Prostate gland (tissue), 2 donors: ENCODE results near the gene MYBPC2. TPM values are rescaled to one million over a fixed set of nuclear protein-coding genes. Genes with fewer than 3 reads are reported as not detected.

Source experiments
- DNase-seq: peaks from one replicate; pipeline ENCODE4 v3.0.0-alpha.2; 2019; ENCODE audit warnings: low spot score
- H3K27ac ChIP-seq, 2 donors: fragments of 200-600 bp; sonication (generic); 2 replicates each; pipeline ENCODE4 v1.5.1; 2017 to 2019
- H3K27me3 ChIP-seq: fragments of 200-600 bp; sonication (generic); replicated peaks from 2 replicates; pipeline ENCODE4 v1.5.1; 2019; ENCODE audit not compliant: insufficient read depth
- H3K36me3 ChIP-seq, 2 donors: fragments of 200-600 bp; sonication (generic); 1 replicate in 1 of 2; 2 replicates in 1 of 2; pipeline versions ENCODE4 v1.5.1 to v1.8.1; 2017 to 2019
- H3K4me1 ChIP-seq: fragments of 200-600 bp; sonication (generic); replicated peaks from 2 replicates; pipeline ENCODE4 v1.5.1; 2019
- H3K4me3 ChIP-seq, 2 donors: fragments of 200-600 bp; sonication (generic); 2 replicates each; pipeline ENCODE4 v1.5.1; 2017 to 2019
- H3K9me3 ChIP-seq: fragments of 200-600 bp; sonication (generic); 2 replicates; pipeline ENCODE4 v1.5.1; 2017
- CTCF ChIP-seq, 4 experiments: fragments of 200-600 bp in 2 of 4; fragments of 450-650 bp in 2 of 4; sonication (generic) in 2 of 4; IDR thresholded peaks; 1 replicate in 3 of 4; 2 replicates in 1 of 4; pipeline ENCODE4 v1.5.1; 2016 to 2019; ENCODE audit warnings: antibody characterized with exemption in 4 of 4, mild to moderate bottlenecking in 2 of 4, moderate library complexity in 2 of 4
- POLR2A ChIP-seq: fragments of 450-650 bp; IDR thresholded peaks from one replicate; pipeline ENCODE4 v1.6.1; 2016; ENCODE audit warnings: antibody characterized with exemption, mild to moderate bottlenecking
- POLR2AphosphoS5 ChIP-seq: sonication (generic); formaldehyde crosslinking; IDR thresholded peaks from one replicate; pipeline ENCODE4 v1.6.1; 2017; ENCODE audit warnings: antibody characterized with exemption
- WGBS: methylation state at CpG from one replicate; pipeline ENCODE4 v1.1.5; 2018; 5-methylcytosine and 5-hydroxymethylcytosine counted together
- intact Hi-C: fragments of 100-400 bp; cut with DNase I; formaldehyde crosslinking; loops from one replicate; pipeline ENCODE4 v1.14.2; 2022
- total RNA-seq, 2 donors: library from RNA; depleted of rRNA; stranded (reverse); fragments of >200 nt; gene quantifications; one replicate each; pipeline ENCODE4 v1.1.0, GENCODE V29; 2016

The MYBPC2 gene
- total RNA-seq, 2 donors from 2014 or later, result 0.09 to 0.34 TPM

DNA sequence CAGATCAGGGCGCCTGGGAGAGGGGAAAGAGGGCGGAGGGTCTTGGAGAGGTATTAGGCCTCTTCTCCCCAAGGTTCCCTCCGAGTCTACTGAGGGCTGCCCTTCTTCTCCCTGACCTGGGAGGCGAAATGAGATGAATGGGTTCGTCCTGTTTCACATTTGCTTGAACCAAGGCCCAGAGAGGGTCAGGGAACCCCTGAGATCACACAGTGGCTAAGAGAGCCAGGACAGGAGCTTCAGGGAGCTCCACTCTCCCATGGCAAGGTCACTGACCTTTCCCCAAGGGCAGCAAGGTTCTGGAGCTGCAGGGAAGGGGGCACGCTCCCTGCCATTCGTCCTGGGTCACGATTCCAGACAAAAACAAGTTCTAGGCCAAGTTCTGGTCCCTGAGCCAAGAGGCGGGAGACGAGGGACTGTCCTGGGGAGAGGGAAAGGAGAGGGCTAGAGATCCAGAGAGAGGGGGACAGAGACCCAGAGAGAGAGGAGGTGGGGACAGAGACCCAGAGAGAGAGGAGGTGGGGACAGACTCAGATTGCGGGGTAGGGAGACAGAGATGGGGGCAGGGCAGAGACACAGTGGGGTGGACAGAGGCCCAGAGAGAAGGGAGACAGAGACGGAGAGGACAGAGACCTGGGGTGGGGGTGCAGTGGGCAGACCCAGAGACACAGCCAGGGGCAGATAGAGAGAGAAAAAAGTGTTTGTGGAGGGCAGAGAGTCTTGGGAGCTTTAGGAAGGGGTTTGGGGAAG is 80.5 kb downstream of the MYBPC2 start:
- Histone ChIP-seq H3K4me3 (no peak overlapping the region), H3K27ac (no peak overlapping the region), H3K27me3 (no peaks in the 10 kb centered on the region), H3K9me3 (no peaks in the 10 kb centered on the region), H3K36me3 (no peaks in the 10 kb centered on the region), H3K4me1 (peaks cover 4% of the 10 kb centered on the region)
- WGBS, result 65% methylated on average over 12 of the region's 12 CpGs
- no peak for DNase-seq
- TF ChIP-seq CTCF (IDR thresholded peaks at IDR 0.05) (no peak), POLR2A (no peak), POLR2AphosphoS5 (no peak)
- intact Hi-C loops, result no loop called here

- H3K4me3 ChIP-seq, result no peak within 1 kb of the TSS
- peaks cover 4% of the 10 kb centered on the region for H3K4me1 ChIP-seq
- no peaks in the 10 kb centered on the region for H3K36me3 ChIP-seq
- 43% methylated on average over 21 of the region's 22 CpGs for WGBS
- no peak for DNase-seq
- TF ChIP-seq POLR2A (no peak), POLR2AphosphoS5 (no peak), CTCF (IDR thresholded peaks at IDR 0.05) (no peak)
- H3K9me3 ChIP-seq, result no peaks in the 10 kb centered on the region
- intact Hi-C loops, result no loop called here
- no peak within 1 kb of the TSS for H3K27ac ChIP-seq
- H3K27me3 ChIP-seq, result no peaks in the 10 kb centered on the region
These were observed 81.2 kb downstream of the MYBPC2 start, which contains the start of gene ASPDH for GRCh38 chr19:50513746-50514345. Gene ASPDH (minus strand): TSS chr19:50513913. CDS start chr19:50513823, 90 bp downstream.

DNA sequence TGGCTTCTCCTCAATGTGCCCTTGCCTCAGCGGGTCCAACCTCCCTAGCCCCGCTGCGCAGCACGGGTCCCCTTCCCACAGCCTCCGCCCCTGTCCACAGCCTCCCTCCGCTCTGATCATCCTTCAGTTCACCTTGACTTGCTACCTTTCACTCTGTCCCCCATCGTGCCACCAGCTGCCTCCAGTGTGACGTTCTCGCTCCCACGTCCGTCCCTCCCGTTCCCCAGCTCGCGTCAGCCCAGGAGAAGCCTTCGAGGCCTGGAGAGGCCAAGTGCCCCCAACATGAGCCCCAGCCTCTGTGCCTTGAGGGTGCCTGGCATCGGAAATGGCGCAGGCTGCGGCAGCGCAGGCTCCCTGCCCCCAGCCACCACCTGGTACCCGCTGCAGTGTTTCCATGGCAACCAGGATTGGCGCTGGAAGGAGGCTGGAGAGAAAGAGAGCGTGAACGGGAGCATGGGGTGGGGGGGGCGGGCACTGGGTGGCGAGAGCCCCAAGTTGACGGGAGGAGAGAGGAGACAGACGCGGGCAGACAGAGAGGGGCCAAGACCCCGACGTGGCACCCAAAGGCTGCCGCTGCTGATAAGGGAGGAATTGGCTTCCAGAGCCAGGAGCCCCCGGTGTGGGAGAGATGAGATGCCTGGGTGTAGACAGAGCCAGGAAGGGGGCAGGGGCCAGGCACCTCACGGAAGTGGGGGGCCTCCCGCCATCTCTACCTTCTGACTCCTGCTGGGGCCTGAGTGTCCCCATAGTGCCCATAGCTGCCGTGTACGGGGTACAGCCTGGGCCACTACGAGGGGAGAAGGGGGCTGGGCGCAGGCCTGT is 81.9 kb downstream of the MYBPC2 start:
- no peak overlapping the region for H3K27ac ChIP-seq
- H3K9me3 ChIP-seq, result no peaks in the 10 kb centered on the region
- H3K27me3 ChIP-seq, result no peaks in the 10 kb centered on the region
- H3K4me3 ChIP-seq, result no peak overlapping the region
- intact Hi-C loops, result no loop called here
- DNase-seq, result no peak
- TF ChIP-seq CTCF (IDR thresholded peaks at IDR 0.05), result no peak
- no peak for TF ChIP-seq POLR2AphosphoS5
- TF ChIP-seq POLR2A, result no peak
- WGBS, result 35% methylated on average over 38 of the region's 38 CpGs
- no peaks in the 10 kb centered on the region for H3K36me3 ChIP-seq
- H3K4me1 ChIP-seq, result peaks cover 4% of the 10 kb centered on the region

GRCh38 chr19:50515168-50515561 is 82.5 kb downstream of the MYBPC2 start:
- no peak for DNase-seq
- Histone ChIP-seq H3K4me1 (peaks cover 3% of the 10 kb centered on the region), H3K27me3 (no peaks in the 10 kb centered on the region), H3K4me3 (no peak overlapping the region), H3K9me3 (no peaks in the 10 kb centered on the region), H3K27ac (no peak overlapping the region), H3K36me3 (no peaks in the 10 kb centered on the region)
- intact Hi-C loops, result no loop called here
- TF ChIP-seq POLR2A (no peak), POLR2AphosphoS5 (no peak), CTCF (IDR thresholded peaks at IDR 0.05) (no peak)
- 95% methylated on average over 4 of the region's 11 CpGs for WGBS

Other genes with a start within 250 kb of the MYBPC2 start
- 10 to 100 TPM; 27.0 to 31.5 TPM for gene MYH14, start 229.3 kb upstream of the MYBPC2 start, total RNA-seq
- gene KCNC3, start 103.5 kb upstream of the MYBPC2 start, total RNA-seq, result 10 to 100 TPM in 1 of 2 donors, 1 to 10 TPM in 1; 3.6 to 10.6 TPM
- gene NAPSA, start 67.3 kb upstream of the MYBPC2 start, total RNA-seq, result 1 to 10 TPM in 1 of 2 donors, under 1 TPM in 1; 0.85 to 5.0 TPM
- gene NR1H2, start 56.4 kb upstream of the MYBPC2 start, total RNA-seq, result 100 to 1,000 TPM; 110 to 129 TPM
- 10 to 100 TPM; 15.6 to 35.7 TPM for gene POLD1, start 48.5 kb upstream of the MYBPC2 start, total RNA-seq
- not detected for gene SPIB, start 14.0 kb upstream of the MYBPC2 start, total RNA-seq
- 100 to 1,000 TPM; 135 to 286 TPM for gene EMC10, start 43.6 kb downstream of the MYBPC2 start, total RNA-seq
- gene GARIN5A, start 44.0 kb downstream of the MYBPC2 start, total RNA-seq, result 10 to 100 TPM in 1 of 2 donors, 1 to 10 TPM in 1; 5.9 to 16.8 TPM
- gene JOSD2, start 78.3 kb downstream of the MYBPC2 start, total RNA-seq, result 10 to 100 TPM; 29.4 to 31.7 TPM
- gene ASPDH, start 81.0 kb downstream of the MYBPC2 start, total RNA-seq, result not detected
- gene LRRC4B, start 135.5 kb downstream of the MYBPC2 start, total RNA-seq, result 1 to 10 TPM; 5.6 to 7.9 TPM
- 1 to 10 TPM; 3.0 to 4.4 TPM for gene SYT3, start 207.0 kb downstream of the MYBPC2 start, total RNA-seq
- 10 to 100 TPM in 1 of 2 donors, 1 to 10 TPM in 1; 4.3 to 33.2 TPM for gene C19orf81, start 216.6 kb downstream of the MYBPC2 start, total RNA-seq